Mesothelial cell of epicardium (in vitro differentiated cells): Measurements from ENCODE around the gene P2RY13. TPM values are rescaled to one million over a fixed set of nuclear protein-coding genes. Genes with fewer than 3 reads are reported as not detected.

Experiments used
- DNase-seq, 2 experiments: peaks; one replicate each; pipeline ENCODE4 v3.0.0; 2021; ENCODE audit warnings: low spot score in 2 of 2; ENCODE audit not compliant: unreplicated experiment in 2 of 2
- H3K27ac Mint-ChIP-seq: 2 replicates; pipeline ENCODE4 v1.8.0; 2021; ENCODE audit warnings: mixed read lengths
- H3K27me3 Mint-ChIP-seq: 2 replicates; pipeline ENCODE4 v1.8.0; 2021; ENCODE audit warnings: low read depth, mixed read lengths
- H3K36me3 Mint-ChIP-seq: 2 replicates; pipeline ENCODE4 v1.8.0; 2021; ENCODE audit warnings: mixed read lengths
- H3K4me1 Mint-ChIP-seq: 2 replicates; pipeline ENCODE4 v1.8.0; 2021; ENCODE audit warnings: mixed read lengths
- H3K4me3 Mint-ChIP-seq: 2 replicates; pipeline ENCODE4 v1.8.0; 2021; ENCODE audit warnings: mild to moderate bottlenecking, moderate library complexity, mixed read lengths
- H3K9me3 Mint-ChIP-seq: 2 replicates; pipeline ENCODE4 v1.8.0; 2021; ENCODE audit warnings: mixed read lengths
- CTCF ChIP-seq: fragments of 200-600 bp; sonication (generic); IDR thresholded peaks from one replicate; pipeline ENCODE4 v1.5.0; 2021; ENCODE audit warnings: antibody characterized with exemption; ENCODE audit not compliant: unreplicated experiment
- total RNA-seq: library from RNA; stranded (reverse); gene quantifications from 3 replicates; pipeline ENCODE4 v1.2.1, GENCODE V29; 2021

Gene P2RY13
- total RNA-seq, 1 donor from 2014 or later: not detected

GRCh38 chr3:151330379-151330778, 1.0 kb upstream of the P2RY13 start:
- DNase-seq: no peak
- Mint-ChIP-seq H3K4me1 (no peaks in the 10 kb centered on the region), H3K9me3 (no peaks in the 10 kb centered on the region), H3K27me3 (no peaks in the 10 kb centered on the region), H3K36me3 (no peaks in the 10 kb centered on the region), H3K4me3 (no peak overlapping the region), H3K27ac (no peak overlapping the region)
- no peak for TF ChIP-seq CTCF

- no peak for TF ChIP-seq CTCF
- no peak for DNase-seq
- no peaks in the 10 kb centered on the region for H3K4me1 Mint-ChIP-seq
- no peaks in the 10 kb centered on the region for H3K27me3 Mint-ChIP-seq
- no peak overlapping the region for H3K27ac Mint-ChIP-seq
- H3K4me3 Mint-ChIP-seq: no peak overlapping the region
- no peaks in the 10 kb centered on the region for H3K9me3 Mint-ChIP-seq
- no peaks in the 10 kb centered on the region for H3K36me3 Mint-ChIP-seq
These were observed 902 bp downstream of the P2RY13 start for GRCh38 chr3:151328298-151328995.

- no peaks in the 10 kb centered on the region for H3K27me3 Mint-ChIP-seq
- H3K4me1 Mint-ChIP-seq: no peaks in the 10 kb centered on the region
- no peak for DNase-seq
- peak; percentile 70 for TF ChIP-seq CTCF
- H3K9me3 Mint-ChIP-seq: no peaks in the 10 kb centered on the region
- no peak overlapping the region for H3K27ac Mint-ChIP-seq
- H3K36me3 Mint-ChIP-seq: peaks cover under 1% of the 10 kb centered on the region
- H3K4me3 Mint-ChIP-seq: no peak overlapping the region
These were observed 1.7 kb downstream of the P2RY13 start for GRCh38 chr3:151327571-151328198.

GRCh38 chr3:151322511-151322910, 6.8 kb downstream of the P2RY13 start:
- Mint-ChIP-seq H3K36me3 (peaks cover 4% of the 10 kb centered on the region), H3K4me1 (peaks cover 34% of the 10 kb centered on the region), H3K27me3 (no peaks in the 10 kb centered on the region), H3K27ac (no peak overlapping the region), H3K4me3 (no peak overlapping the region), H3K9me3 (no peaks in the 10 kb centered on the region)
- DNase-seq: no peak
- no peak for TF ChIP-seq CTCF

GRCh38 chr3:151321526-151321925, 7.8 kb downstream of the P2RY13 start:
- Mint-ChIP-seq H3K27me3 (no peaks in the 10 kb centered on the region), H3K36me3 (peaks cover 4% of the 10 kb centered on the region), H3K4me1 (peaks cover 38% of the 10 kb centered on the region), H3K4me3 (no peak overlapping the region), H3K27ac (peak overlapping the region; percentile 0), H3K9me3 (no peaks in the 10 kb centered on the region)
- TF ChIP-seq CTCF: no peak
- DNase-seq: no peak
